SK-N-SH treated with all-trans-retinoic acid at 6 μM for 48 hours (cell line): ENCODE data around the gene RIN3.

Experiments
- ATAC-seq: fragments of 200-7000 bp; cut with Tn5 transposase; 3 replicates; pipeline ENCODE4 v1.9.1; 2020; ENCODE audit warnings: mild to moderate bottlenecking, moderate library complexity
- ARNTL ChIP-seq: fragments of 450-650 bp; formaldehyde crosslinking; IDR thresholded peaks from 2 replicates; pipeline ENCODE4 v1.5.0; 2020; ENCODE audit warnings: low read depth, mild to moderate bottlenecking, moderate library complexity, borderline replicate concordance
- BACH2 ChIP-seq: fragments of 250-450 bp; sonication (Bioruptor Pico); IDR thresholded peaks from 2 replicates; pipeline ENCODE4 v1.9.0; 2021; ENCODE audit warnings: mild to moderate bottlenecking, borderline replicate concordance
- CREB5 ChIP-seq: fragments of 250-450 bp; sonication (Bioruptor Pico); IDR thresholded peaks from 2 replicates; pipeline ENCODE4 v1.5.1; 2020; ENCODE audit warnings: low read depth, mild to moderate bottlenecking, moderate library complexity
- CSDC2 ChIP-seq: fragments of 250-450 bp; sonication (Bioruptor Pico); IDR thresholded peaks from 2 replicates; pipeline ENCODE4 v1.5.0; 2020; ENCODE audit warnings: mild to moderate bottlenecking, moderate library complexity
- CSRNP3 ChIP-seq: fragments of 250-450 bp; sonication (Bioruptor Pico); IDR thresholded peaks from 2 replicates; pipeline ENCODE4 v1.5.1; 2021; ENCODE audit warnings: mild to moderate bottlenecking, moderate library complexity
- ESRRG ChIP-seq: fragments of 250-450 bp; sonication (Bioruptor Pico); IDR thresholded peaks from 2 replicates; pipeline ENCODE4 v1.6.1; 2021; ENCODE audit warnings: mild to moderate bottlenecking
- GLIS3 ChIP-seq: fragments of 250-450 bp; sonication (Bioruptor Pico); IDR thresholded peaks from 2 replicates; pipeline ENCODE4 v1.5.0; 2020; ENCODE audit warnings: mild to moderate bottlenecking, moderate library complexity
- ISL1 ChIP-seq: fragments of 250-450 bp; sonication (Bioruptor Pico); IDR thresholded peaks from 2 replicates; pipeline ENCODE4 v2.1.2; 2022; ENCODE audit warnings: mild to moderate bottlenecking, moderate library complexity
- OSR1 ChIP-seq: fragments of 250-450 bp; sonication (Bioruptor Pico); IDR thresholded peaks from 2 replicates; pipeline ENCODE4 v1.8.0; 2022; ENCODE audit warnings: moderate library complexity, mild to moderate bottlenecking, inconsistent platforms
- PATZ1 ChIP-seq: fragments of 250-450 bp; sonication (Bioruptor Pico); IDR thresholded peaks from 2 replicates; pipeline ENCODE4 v1.8.0; 2020; ENCODE audit warnings: mild to moderate bottlenecking, moderate library complexity, borderline replicate concordance
- POU6F1 ChIP-seq: fragments of 250-450 bp; sonication (Bioruptor Pico); IDR thresholded peaks from 2 replicates; pipeline ENCODE4 v1.8.0; 2021; ENCODE audit warnings: low read depth, mild to moderate bottlenecking, moderate library complexity, borderline replicate concordance
- PPARA ChIP-seq: fragments of 250-450 bp; sonication (Bioruptor Pico); IDR thresholded peaks from 2 replicates; pipeline ENCODE4 v1.5.0; 2020; ENCODE audit warnings: mild to moderate bottlenecking, borderline replicate concordance
- RARB ChIP-seq: fragments of 250-450 bp; sonication (Bioruptor Pico); IDR thresholded peaks from 2 replicates; pipeline ENCODE4 v1.8.0; 2021; ENCODE audit warnings: mild to moderate bottlenecking, moderate library complexity
- SNAI2 ChIP-seq: fragments of 250-450 bp; sonication (Bioruptor Pico); IDR thresholded peaks from 2 replicates; pipeline ENCODE4 v1.5.0; 2020; ENCODE audit warnings: mild to moderate bottlenecking, moderate library complexity
- TCF4 ChIP-seq: fragments of 250-450 bp; sonication (Bioruptor Pico); IDR thresholded peaks from 2 replicates; pipeline ENCODE4 v1.8.0; 2021; ENCODE audit warnings: mild to moderate bottlenecking, moderate library complexity, borderline replicate concordance
- TSHZ2 ChIP-seq: fragments of 250-450 bp; sonication (Bioruptor Pico); IDR thresholded peaks from 2 replicates; pipeline ENCODE4 v1.5.0; 2020; ENCODE audit warnings: mild to moderate bottlenecking, moderate library complexity
- ZC3H10 ChIP-seq: fragments of 250-450 bp; sonication (Bioruptor Pico); IDR thresholded peaks from 2 replicates; pipeline ENCODE4 v1.5.1; 2021; ENCODE audit warnings: mild to moderate bottlenecking, moderate library complexity
- ZFP3 ChIP-seq: fragments of 250-450 bp; sonication (Bioruptor Pico); IDR thresholded peaks from 2 replicates; pipeline ENCODE4 v1.5.0; 2020; ENCODE audit warnings: mild to moderate bottlenecking, moderate library complexity
- ZFP30 ChIP-seq: fragments of 450-650 bp; formaldehyde crosslinking; IDR thresholded peaks from 2 replicates; pipeline ENCODE4 v1.5.0; 2022; ENCODE audit warnings: mild to moderate bottlenecking, moderate library complexity
- ZNF565 ChIP-seq: fragments of 450-650 bp; formaldehyde crosslinking; conservative IDR thresholded peaks from 2 replicates; pipeline ENCODE4 v1.5.0; 2020; ENCODE audit warnings: low read depth, mild to moderate bottlenecking, moderate library complexity
- ZNF70 ChIP-seq: fragments of 450-650 bp; formaldehyde crosslinking; IDR thresholded peaks from 2 replicates; pipeline ENCODE4 v1.5.0; 2020; ENCODE audit warnings: mild to moderate bottlenecking, moderate library complexity

The RIN3 gene

GRCh38 chr14:92503756-92504491, 9.7 kb upstream of the RIN3 start:
- ATAC-seq: peak; percentile 83
- TF ChIP-seq TCF4 (CRISPR knock-in tag) (no peak), ZFP3 (CRISPR knock-in tag) (peak; percentile 36; the same call in 1 of the 2 replicates), CSDC2 (CRISPR knock-in tag) (peak; percentile 68; the same call in 1 of the 2 replicates)

GRCh38 chr14:92505826-92506225, 7.8 kb upstream of the RIN3 start:
- TF ChIP-seq ZFP30 (CRISPR knock-in tag) (no peak), BACH2 (CRISPR knock-in tag) (no peak), CSRNP3 (no peak), RARB (CRISPR knock-in tag) (no peak), TCF4 (CRISPR knock-in tag) (no peak), ESRRG (CRISPR knock-in tag) (no peak), POU6F1 (no peak), ZC3H10 (no peak), GLIS3 (CRISPR knock-in tag) (no peak), PATZ1 (CRISPR knock-in tag) (no peak), OSR1 (CRISPR knock-in tag) (no peak), CREB5 (CRISPR knock-in tag) (no peak), SNAI2 (CRISPR knock-in tag) (no peak), TSHZ2 (CRISPR knock-in tag) (no peak), ZNF565 (CRISPR knock-in tag) (no peak), PPARA (CRISPR knock-in tag) (no peak), ISL1 (CRISPR knock-in tag) (no peak), CSDC2 (CRISPR knock-in tag) (no peak)
- no peak for ATAC-seq

- no peak for ATAC-seq
- TF ChIP-seq ESRRG (CRISPR knock-in tag) (no peak), PPARA (CRISPR knock-in tag) (no peak), SNAI2 (CRISPR knock-in tag) (no peak), ZNF70 (CRISPR knock-in tag) (no peak), ARNTL (CRISPR knock-in tag) (no peak)
Observed at GRCh38 chr14:92506231-92506630, 7.3 kb upstream of the RIN3 start.
